HG03139 (cell line): ENCODE data around the gene ACOX3.
"Not testable (repeated sequence)": the region's sequence is repeated elsewhere in the genome, so short reads cannot be mapped to it uniquely, and the experiment has no call there.

ENCODE experiments used
- ATAC-seq: cut with Tn5 transposase; IDR thresholded peaks from one replicate; pipeline ENCODE4 v1.9.1; 2021; ENCODE audit not compliant: unreplicated experiment

The ACOX3 gene

GRCh38 chr4:8435656-8436121 lies 4.8 kb downstream of the ACOX3 start:
- ATAC-seq = peak; percentile 49

- ATAC-seq = no peak
Observed at GRCh38 chr4:8434251-8435073, 6.1 kb downstream of the ACOX3 start.

- ATAC-seq = no peak
Observed at GRCh38 chr4:8433136-8433535, 7.4 kb downstream of the ACOX3 start.

- ATAC-seq = no peak
Observed at GRCh38 chr4:8431553-8431952, 9.0 kb downstream of the ACOX3 start.

GRCh38 chr4:8428288-8429097 lies 12.0 kb downstream of the ACOX3 start:
- ATAC-seq = peak; percentile 92

GRCh38 chr4:8427761-8428287 lies 12.7 kb downstream of the ACOX3 start:
- ATAC-seq = peak; percentile 55

GRCh38 chr4:8427262-8427661 lies 13.3 kb downstream of the ACOX3 start:
- no peak for ATAC-seq

GRCh38 chr4:8422786-8423185 lies 17.7 kb downstream of the ACOX3 start:
- no peak for ATAC-seq

GRCh38 chr4:8422327-8422726 lies 18.2 kb downstream of the ACOX3 start:
- no peak for ATAC-seq

- not testable (repeated sequence) for ATAC-seq
Observed at GRCh38 chr4:8420151-8420550, 20.4 kb downstream of the ACOX3 start.

- peak; percentile 60 for ATAC-seq
Observed at GRCh38 chr4:8419222-8420041, 21.1 kb downstream of the ACOX3 start.

GRCh38 chr4:8417071-8417614 lies 23.4 kb downstream of the ACOX3 start:
- ATAC-seq = no peak

GRCh38 chr4:8414377-8414776 lies 26.1 kb downstream of the ACOX3 start:
- no peak for ATAC-seq

GRCh38 chr4:8412288-8412687 lies 28.2 kb downstream of the ACOX3 start:
- ATAC-seq = no peak

- ATAC-seq = no peak
Observed at GRCh38 chr4:8411351-8412180, 29.0 kb downstream of the ACOX3 start.

GRCh38 chr4:8410641-8411271 lies 29.8 kb downstream of the ACOX3 start:
- no peak for ATAC-seq

- ATAC-seq = no peak
Observed at GRCh38 chr4:8410066-8410625, 30.4 kb downstream of the ACOX3 start.

- ATAC-seq = no peak
Observed at GRCh38 chr4:8409264-8410065, 31.1 kb downstream of the ACOX3 start.
